ENCODE data around the gene PCSK6.

- TF ChIP-seq CTCF (IDR thresholded peaks at IDR 0.05; ENCODE audit: insufficient read depth, low read length) (no peak), GABPA (IDR thresholded peaks at IDR 0.05; ENCODE audit: low read depth) (no peak), POLR2AphosphoS5 (IDR thresholded peaks at IDR 0.05; ENCODE audit: low read depth) (no peak), REST (IDR thresholded peaks at IDR 0.05; ENCODE audit: insufficient replicate concordance, low read depth) (no peak), SPI1 (IDR thresholded peaks at IDR 0.05; ENCODE audit: borderline replicate concordance, low read depth) (no peak)
Measured at GRCh38 chr15:101310161-101310480, 179.4 kb downstream of the PCSK6 start.

Data from HL-60 (cell line).